Stimulated activated CD4-positive, alpha-beta T cell treated with anti-CD3 and anti-CD28 coated beads, Interleukin-15, amount 100 ng/mL, for 1 hour (primary cell): ENCODE data around the gene FLRT2.

Experiments used
- DNase-seq, 2 donors: peaks; one replicate each; pipeline ENCODE4 v3.0.0-alpha.2; 2020; ENCODE audit warnings: low read depth in 1 of 2, low spot score in 1 of 2

FLRT2 gene

GRCh38 chr14:85556267-85556666 is 26.3 kb downstream of the FLRT2 start:
- DNase-seq: no peak

- no peak for DNase-seq
Observed at GRCh38 chr14:85558505-85558904, 28.6 kb downstream of the FLRT2 start.

- no peak for DNase-seq
Observed at GRCh38 chr14:85562630-85563029, 32.7 kb downstream of the FLRT2 start.

- DNase-seq: no peak
Observed at GRCh38 chr14:85564841-85565527, 35.0 kb downstream of the FLRT2 start.

- no peak for DNase-seq
Observed at GRCh38 chr14:85565862-85566296, 35.9 kb downstream of the FLRT2 start.

- no peak for DNase-seq
Observed at GRCh38 chr14:85566603-85567002, 36.7 kb downstream of the FLRT2 start.

- DNase-seq: no peak
Observed at GRCh38 chr14:85572011-85572410, 42.1 kb downstream of the FLRT2 start.

GRCh38 chr14:85572845-85573244 is 42.9 kb downstream of the FLRT2 start:
- DNase-seq: no peak

GRCh38 chr14:85573406-85573805 is 43.5 kb downstream of the FLRT2 start:
- no peak for DNase-seq

- DNase-seq: no peak
Observed at GRCh38 chr14:85574853-85575616, 45.1 kb downstream of the FLRT2 start.

GRCh38 chr14:85575617-85575898 is 45.6 kb downstream of the FLRT2 start:
- DNase-seq: no peak

GRCh38 chr14:85576218-85576617 is 46.3 kb downstream of the FLRT2 start:
- DNase-seq: no peak

GRCh38 chr14:85576848-85577542 is 47.1 kb downstream of the FLRT2 start:
- no peak for DNase-seq

GRCh38 chr14:85577543-85578114 is 47.7 kb downstream of the FLRT2 start:
- no peak for DNase-seq

GRCh38 chr14:85578357-85578756 is 48.4 kb downstream of the FLRT2 start:
- DNase-seq: no peak

- no peak for DNase-seq
Observed at GRCh38 chr14:85578930-85579329, 49.0 kb downstream of the FLRT2 start.

GRCh38 chr14:85579942-85580341 is 50.0 kb downstream of the FLRT2 start:
- DNase-seq: no peak

- no peak for DNase-seq
Observed at GRCh38 chr14:85580536-85581140, 50.7 kb downstream of the FLRT2 start.

- no peak for DNase-seq
Observed at GRCh38 chr14:85581691-85582090, 51.7 kb downstream of the FLRT2 start.

GRCh38 chr14:85583380-85583779 is 53.4 kb downstream of the FLRT2 start:
- no peak for DNase-seq

- DNase-seq: no peak
Observed at GRCh38 chr14:85584481-85584880, 54.5 kb downstream of the FLRT2 start.
